ENCODE measurements around the gene MET.
"Not testable (repeated sequence)": the region's sequence is repeated elsewhere in the genome, so short reads cannot be mapped to it uniquely, and the experiment has no call there.

MET gene

DNA sequence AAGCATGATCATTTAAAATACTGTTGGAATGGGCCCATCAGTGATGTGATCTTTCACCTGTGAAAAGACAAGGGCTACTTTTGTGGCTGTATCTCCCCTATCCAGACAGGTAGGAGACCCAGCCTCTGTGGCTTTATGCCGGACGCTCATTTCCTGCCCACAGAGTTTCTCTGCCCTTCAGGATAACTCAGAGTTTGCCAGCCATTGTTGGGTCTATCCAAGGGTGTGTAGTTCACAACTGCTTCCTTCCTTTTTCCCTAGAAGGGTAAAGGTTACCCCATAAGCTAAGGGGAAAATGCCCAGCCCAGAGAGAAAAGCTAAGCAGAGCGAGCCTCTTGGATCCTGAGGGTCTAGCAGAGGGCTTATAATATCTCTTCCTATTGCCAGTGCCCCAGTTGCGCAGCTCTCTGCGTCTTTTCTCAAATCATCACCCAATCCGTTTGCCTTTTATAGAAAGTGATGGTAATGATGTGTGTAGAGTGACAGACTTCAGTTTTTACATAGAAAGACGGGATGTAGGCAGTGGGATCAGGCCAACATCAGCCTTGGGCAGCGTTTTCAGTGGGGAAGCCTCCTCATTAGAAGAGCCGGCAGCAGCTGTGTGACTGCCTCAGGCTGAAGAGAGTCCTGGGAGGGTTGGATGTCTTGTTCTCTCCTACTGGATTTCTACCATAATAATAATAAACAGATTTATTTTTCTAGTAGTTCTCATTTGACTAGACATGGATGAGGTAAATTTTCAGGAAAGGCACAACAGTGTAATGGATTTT is 80.5 kb downstream of the MET start:
- DNase-seq (ENCODE audit: low read depth in 2 of 2), result no peak

DNA sequence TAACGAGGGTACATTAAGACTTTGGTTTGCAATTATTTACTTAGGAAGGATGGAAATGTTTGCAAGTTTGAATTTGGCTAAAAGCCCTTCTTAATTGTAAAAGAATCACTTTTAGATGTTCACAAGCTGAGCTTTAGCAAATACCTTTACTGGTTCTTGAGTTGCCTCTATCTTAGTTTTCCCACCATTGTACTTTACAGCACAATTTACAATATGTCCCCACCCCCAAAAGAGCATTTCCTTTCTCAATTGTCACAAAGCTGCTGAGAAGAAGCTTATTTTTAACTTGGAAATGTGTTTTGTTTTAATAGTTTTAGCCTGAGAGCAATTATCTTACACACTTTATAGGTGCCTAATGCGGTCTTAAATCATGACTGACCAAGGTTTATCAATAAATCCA is 81.1 kb downstream of the MET start:
- no peak for DNase-seq (ENCODE audit: low read depth in 2 of 2)

- DNase-seq (ENCODE audit: low read depth in 2 of 2), result no peak
Observed at GRCh38 chr7:116754186-116754585, 82.2 kb downstream of the MET start.

GRCh38 chr7:116757283-116757682 is 85.3 kb downstream of the MET start:
- DNase-seq (ENCODE audit: low read depth in 2 of 2), result no peak

- DNase-seq (ENCODE audit: low read depth in 2 of 2), result not testable (repeated sequence)
Observed at GRCh38 chr7:116759642-116760041, 87.6 kb downstream of the MET start.

GRCh38 chr7:116762971-116763370 is 91.0 kb downstream of the MET start:
- no peak for DNase-seq (ENCODE audit: low read depth in 2 of 2)

GRCh38 chr7:116763647-116764046 is 91.7 kb downstream of the MET start:
- DNase-seq (ENCODE audit: low read depth in 2 of 2), result no peak

DNA sequence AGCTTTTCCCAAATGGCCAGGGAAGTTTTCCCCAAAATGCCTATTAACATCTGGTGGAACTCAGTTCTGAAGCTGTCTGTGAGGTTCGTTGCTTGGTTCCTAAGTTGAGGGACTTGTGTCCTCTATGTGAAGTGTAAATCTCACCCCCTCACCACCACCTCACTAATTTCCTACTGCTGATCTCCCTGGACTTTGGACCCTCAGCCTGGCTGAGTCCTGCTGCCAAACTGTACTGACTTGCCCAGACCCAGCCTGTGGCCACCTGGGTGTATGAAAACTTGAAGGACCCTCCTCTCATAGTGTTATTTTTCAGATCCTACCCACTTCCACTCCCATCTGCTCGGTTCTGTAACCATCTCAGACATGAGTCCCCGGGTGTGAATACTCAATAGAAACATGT is 94.9 kb downstream of the MET start:
- no peak for DNase-seq (ENCODE audit: low read depth in 2 of 2)

DNA sequence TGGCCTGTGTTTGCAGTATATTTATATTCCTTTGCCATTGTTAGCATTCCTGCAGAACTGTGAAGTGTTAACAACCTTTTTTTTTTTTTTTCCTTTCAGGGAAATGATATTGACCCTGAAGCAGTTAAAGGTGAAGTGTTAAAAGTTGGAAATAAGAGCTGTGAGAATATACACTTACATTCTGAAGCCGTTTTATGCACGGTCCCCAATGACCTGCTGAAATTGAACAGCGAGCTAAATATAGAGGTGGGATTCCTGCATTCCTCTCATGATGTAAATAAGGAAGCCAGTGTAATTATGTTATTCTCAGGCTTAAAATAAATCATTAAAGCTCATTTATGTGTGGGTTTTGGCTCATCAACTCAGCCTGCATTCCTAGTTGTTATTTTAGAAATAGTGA is 97.5 kb downstream of the MET start:
- no peak for DNase-seq (ENCODE audit: low read depth in 2 of 2)

DNA sequence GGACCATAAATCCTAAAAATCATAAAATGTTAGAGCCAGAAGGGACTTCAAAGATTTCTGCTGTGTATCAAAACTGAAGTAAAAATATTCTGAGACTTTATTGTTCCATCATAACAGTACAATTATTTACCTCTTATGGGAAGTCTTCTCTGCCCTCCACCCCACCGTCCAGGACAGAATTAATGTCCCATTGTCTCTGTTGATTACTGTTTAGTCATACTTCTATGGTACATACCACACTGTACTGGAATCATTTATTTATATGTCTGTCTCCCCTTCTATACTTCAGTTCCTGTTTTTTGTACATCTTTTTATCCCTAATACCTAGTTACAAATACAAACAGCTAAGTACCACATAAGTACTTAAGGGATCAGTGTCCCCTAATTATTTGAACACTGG is 98.9 kb downstream of the MET start:
- no peak for DNase-seq (ENCODE audit: low read depth in 2 of 2)

DNA sequence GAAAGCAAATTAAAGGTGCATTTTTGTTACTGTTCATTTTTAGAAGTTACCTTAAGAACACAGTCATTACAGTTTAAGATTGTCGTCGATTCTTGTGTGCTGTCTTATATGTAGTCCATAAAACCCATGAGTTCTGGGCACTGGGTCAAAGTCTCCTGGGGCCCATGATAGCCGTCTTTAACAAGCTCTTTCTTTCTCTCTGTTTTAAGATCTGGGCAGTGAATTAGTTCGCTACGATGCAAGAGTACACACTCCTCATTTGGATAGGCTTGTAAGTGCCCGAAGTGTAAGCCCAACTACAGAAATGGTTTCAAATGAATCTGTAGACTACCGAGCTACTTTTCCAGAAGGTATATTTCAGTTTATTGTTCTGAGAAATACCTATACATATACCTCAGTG is 99.6 kb downstream of the MET start:
- DNase-seq (ENCODE audit: low read depth in 2 of 2), result no peak

DNA sequence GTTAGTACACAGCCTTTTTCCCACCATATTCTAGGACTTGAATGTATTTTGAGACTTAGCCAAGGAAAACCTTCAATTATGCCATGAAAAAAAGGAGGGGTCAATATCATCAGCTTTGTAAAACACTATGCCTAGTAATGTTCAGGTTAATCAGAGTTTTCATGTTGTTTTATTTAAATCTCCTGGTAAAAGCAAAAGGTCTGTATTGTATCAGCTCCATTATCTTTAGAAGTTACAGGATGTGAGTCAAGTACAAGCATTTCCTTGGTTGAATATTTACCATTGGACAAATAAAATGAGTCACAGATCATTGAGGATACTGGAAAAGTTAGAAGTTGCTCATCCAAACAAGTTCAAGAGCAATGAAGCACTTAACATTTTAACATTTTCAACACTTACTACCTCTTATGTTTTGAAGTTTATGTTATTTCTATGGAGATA is 100.4 kb downstream of the MET start:
- DNase-seq (ENCODE audit: low read depth in 2 of 2), result no peak

DNA sequence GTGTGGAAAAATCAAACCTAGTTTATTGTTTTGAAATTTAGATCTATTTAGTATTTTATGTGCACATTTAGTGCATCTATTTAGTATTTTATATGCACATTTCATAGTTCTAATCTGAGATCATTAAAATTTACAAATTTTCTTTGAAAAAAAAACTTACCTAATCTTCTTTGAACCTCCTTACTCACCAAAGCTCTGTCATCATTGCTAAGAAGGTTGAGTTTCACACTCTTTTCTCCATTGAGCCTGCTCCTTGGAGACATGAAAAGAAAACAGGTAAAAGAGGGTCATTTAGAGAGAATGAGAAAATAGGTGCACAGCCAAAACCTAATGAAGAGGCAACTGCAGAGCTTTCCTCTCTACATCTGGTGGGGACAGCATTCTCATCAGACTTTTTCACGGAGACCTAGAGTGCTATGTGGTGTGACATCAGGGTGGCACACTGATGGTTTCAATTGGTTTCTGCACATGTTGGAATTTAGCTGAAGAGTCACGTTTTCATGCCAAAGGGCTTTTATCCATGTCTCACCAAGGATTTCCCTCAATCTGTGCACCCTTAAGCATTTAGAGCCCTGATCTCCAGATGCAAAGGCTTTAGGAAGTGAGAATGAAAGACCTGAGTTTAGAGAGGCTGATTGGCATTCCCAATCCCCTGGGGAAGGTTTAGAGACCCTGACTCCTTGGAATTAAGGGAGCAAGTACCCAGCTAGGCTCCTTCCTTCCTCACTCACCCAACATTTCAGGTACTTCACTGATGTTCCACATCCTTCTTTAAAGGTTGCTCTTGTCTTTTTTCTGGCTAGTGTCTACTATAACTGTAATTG is 101.1 kb downstream of the MET start:
- no peak for DNase-seq (ENCODE audit: low read depth in 2 of 2)

GRCh38 chr7:116776046-116776445 is 104.0 kb downstream of the MET start:
- DNase-seq (ENCODE audit: low read depth in 2 of 2), result no peak

DNA sequence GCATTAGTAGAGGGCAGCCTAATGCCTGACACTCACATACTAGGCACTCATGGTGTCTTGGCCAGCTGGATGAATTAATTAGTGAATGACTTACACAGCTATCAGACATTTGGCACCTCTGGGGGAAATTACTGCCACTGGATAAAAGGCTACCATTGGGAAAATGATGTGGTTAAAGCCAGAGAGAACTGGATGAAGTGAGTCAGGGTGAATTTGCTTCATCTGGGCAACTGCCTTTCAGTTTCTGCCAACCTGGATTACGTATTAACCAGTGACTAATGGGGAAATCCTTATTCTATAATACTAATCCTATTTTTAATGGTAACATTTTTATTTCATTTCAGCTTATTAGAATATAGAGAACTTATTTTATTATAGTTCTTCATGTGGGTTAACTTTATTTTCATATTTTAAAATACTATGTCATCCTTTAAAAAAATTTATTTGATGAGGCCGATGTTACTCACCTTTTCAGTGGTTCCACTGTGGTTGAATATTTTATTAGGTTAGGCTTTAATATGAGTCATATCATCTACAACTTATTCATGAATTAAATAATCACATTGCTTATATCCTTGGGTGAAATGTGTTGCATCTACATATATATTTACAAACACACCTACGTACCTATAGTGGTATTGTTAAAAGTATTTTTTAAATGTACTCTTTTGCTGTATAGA is 104.8 kb downstream of the MET start:
- no peak for DNase-seq (ENCODE audit: low read depth in 2 of 2)

DNA sequence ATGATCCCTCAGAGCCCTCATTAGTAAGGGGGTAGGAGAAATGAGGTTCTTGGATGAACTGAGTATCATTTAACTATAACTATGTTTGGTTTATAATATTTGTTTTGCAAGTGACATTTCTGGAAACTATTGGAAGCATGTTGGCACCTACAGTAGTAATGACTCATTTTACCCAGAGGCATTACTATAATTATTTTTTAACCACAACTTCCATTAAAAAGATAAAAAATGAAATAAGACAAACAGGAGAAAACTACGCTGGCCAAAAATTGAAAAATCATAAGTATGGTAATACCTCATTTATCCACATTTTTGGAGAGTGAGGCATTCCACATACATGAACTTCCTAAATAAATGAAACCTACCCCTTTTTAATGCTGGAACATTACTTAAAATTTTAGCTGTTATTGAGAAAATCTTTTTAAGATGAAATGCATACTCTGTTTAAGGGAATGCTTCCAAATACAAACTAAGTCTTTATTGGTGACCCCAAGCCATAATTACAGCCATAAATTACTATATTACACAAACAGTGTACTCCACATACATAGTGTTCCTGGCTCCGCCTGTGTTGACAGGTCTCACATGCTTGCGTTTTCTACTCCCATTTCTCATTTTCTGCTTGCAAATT is 105.8 kb downstream of the MET start:
- no peak for DNase-seq (ENCODE audit: low read depth in 2 of 2)

DNA sequence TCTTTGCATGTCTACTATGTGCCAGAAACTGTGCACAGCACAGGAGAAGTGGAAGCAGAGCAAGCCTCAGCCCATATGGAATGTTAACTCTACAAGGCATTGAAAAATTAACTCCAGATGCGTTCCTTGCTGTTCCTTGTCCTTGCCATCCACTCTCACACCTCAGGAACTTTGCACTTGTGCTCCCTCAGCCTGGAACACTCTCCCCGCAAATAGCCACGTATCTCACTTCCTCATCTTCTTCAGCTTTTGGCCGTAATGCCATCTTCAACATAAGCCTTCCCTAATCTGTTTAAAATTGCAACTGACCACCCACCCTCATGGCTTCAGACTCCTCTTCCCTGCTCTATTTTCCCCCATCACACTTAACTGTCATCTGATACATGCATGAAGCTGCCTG is 107.2 kb downstream of the MET start:
- no peak for DNase-seq (ENCODE audit: low read depth in 2 of 2)

DNA sequence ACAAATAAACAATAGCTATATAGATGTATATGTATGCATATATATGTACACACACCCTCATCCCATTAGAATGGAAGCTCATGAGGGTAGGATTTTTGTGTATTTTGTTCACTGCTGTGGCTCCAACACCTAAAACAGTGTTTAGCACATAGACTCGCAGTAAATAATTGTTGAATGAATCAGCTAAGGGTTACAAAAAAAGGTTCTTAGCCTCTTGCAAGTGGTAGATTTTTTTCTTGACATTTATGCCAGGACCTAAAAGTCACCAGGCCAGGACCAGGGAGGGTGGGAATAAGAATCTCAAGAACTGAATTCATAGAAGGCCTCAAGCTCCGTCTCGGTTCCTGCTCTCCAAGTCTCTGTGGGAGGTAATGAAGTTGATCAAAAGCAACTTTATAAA is 107.9 kb downstream of the MET start:
- DNase-seq (ENCODE audit: low read depth in 2 of 2), result no peak

GRCh38 chr7:116780521-116780920 is 108.5 kb downstream of the MET start:
- DNase-seq (ENCODE audit: low read depth in 2 of 2), result no peak

DNA sequence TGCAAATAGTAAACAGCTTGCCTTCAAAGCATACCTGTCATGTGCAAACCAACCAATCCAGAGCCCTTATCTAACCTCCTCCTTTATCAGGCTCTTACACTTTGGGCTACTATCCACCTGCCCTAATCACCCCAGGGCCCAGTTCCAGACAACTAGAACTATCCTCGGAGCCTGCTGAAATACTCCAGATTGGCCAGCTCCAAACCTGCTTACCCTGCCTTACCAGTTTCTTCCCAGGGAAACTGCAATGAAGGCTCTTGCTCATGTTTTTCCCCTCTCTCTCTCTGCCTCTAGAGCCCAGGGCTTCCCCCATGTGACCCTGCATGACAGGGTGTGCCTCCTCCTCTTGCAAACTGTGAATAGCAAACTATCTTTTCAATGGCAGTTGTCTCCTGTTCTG is 109.0 kb downstream of the MET start:
- no peak for DNase-seq (ENCODE audit: low read depth in 2 of 2)

DNA sequence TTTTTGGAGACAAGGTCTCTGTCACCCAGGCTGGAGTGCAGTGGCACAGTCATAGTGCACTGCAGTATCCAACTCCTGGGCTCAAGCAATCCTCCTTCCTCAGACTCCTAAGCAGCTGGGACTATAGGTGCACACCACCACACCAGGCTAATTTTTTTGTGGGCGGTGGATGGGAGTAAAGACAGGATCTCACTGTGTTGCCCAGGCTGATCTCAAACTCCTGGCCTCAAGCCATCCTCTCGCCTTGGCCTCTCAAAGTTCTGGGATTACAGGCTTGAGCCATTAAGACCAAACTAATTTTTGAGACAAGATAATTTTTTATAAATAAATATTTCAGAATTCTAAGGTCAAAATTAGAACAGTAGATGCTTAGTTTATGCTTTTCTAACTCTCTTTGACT is 109.6 kb downstream of the MET start:
- DNase-seq (ENCODE audit: low read depth in 2 of 2), result no peak

- DNase-seq (ENCODE audit: low read depth in 2 of 2), result no peak
Observed at GRCh38 chr7:116782177-116782711, 110.2 kb downstream of the MET start.

All from stimulated activated CD4-positive, alpha-beta T cell treated with anti-CD3 and anti-CD28 coated beads, Interleukin-1b, Interleukin-23, amount 100 ng/mL, for 4 hours (primary cell).